GM19463 (cell line): Measurements from ENCODE around the gene HK2.
"Not testable (repeated sequence)": the region's sequence is repeated elsewhere in the genome, so short reads cannot be mapped to it uniquely, and the experiment has no call there.

Source experiments
- ATAC-seq: cut with Tn5 transposase; IDR thresholded peaks from one replicate; pipeline ENCODE4 v1.9.1; 2021; ENCODE audit warnings: mild to moderate bottlenecking, moderate library complexity; ENCODE audit not compliant: unreplicated experiment

The HK2 gene

GRCh38 chr2:74833418-74834233, at the start of gene HK2:
Gene HK2 (plus strand): TSS chr2:74834127. CDS start chr2:74834581, 454 bp downstream.
- ATAC-seq: peak; percentile 82

GRCh38 chr2:74789271-74789670, 44.7 kb upstream of the HK2 start:
- ATAC-seq: no peak

GRCh38 chr2:74792282-74792681, 41.6 kb upstream of the HK2 start:
- ATAC-seq: no peak

- not testable (repeated sequence) for ATAC-seq
Observed at GRCh38 chr2:74794878-74795277, 39.0 kb upstream of the HK2 start.

GRCh38 chr2:74806355-74806839, 27.5 kb upstream of the HK2 start:
- ATAC-seq: no peak

GRCh38 chr2:74806920-74807319, 27.0 kb upstream of the HK2 start:
- ATAC-seq: no peak

- no peak for ATAC-seq
Observed at GRCh38 chr2:74812787-74813590, 20.9 kb upstream of the HK2 start.

GRCh38 chr2:74814102-74814501, 19.8 kb upstream of the HK2 start:
- ATAC-seq: no peak

GRCh38 chr2:74815941-74816340, 18.0 kb upstream of the HK2 start:
- ATAC-seq: no peak

- ATAC-seq: peak; percentile 60
Observed at GRCh38 chr2:74816540-74817303, 17.2 kb upstream of the HK2 start.

GRCh38 chr2:74817304-74817675, 16.6 kb upstream of the HK2 start:
- no peak for ATAC-seq

- no peak for ATAC-seq
Observed at GRCh38 chr2:74819702-74820101, 14.2 kb upstream of the HK2 start.

GRCh38 chr2:74821177-74822126, 12.5 kb upstream of the HK2 start:
- ATAC-seq: no peak

- ATAC-seq: no peak
Observed at GRCh38 chr2:74822771-74823566, 11.0 kb upstream of the HK2 start.

- no peak for ATAC-seq
Observed at GRCh38 chr2:74824679-74825078, 9.2 kb upstream of the HK2 start.

- no peak for ATAC-seq
Observed at GRCh38 chr2:74828543-74828942, 5.4 kb upstream of the HK2 start.

GRCh38 chr2:74831693-74832530, 2.0 kb upstream of the HK2 start:
- ATAC-seq: no peak

GRCh38 chr2:74834234-74834791, 386 bp downstream of the HK2 start:
- ATAC-seq: peak; percentile 2
